Ascending aorta (tissue), 2 donors: ENCODE measurements around the gene IL9R. TPM values are rescaled to one million over a fixed set of nuclear protein-coding genes. Genes with fewer than 3 reads are reported as not detected.
"Not testable (repeated sequence)": the region's sequence is repeated elsewhere in the genome, so short reads cannot be mapped to it uniquely, and the experiment has no call there.

Experiments used
- DNase-seq, 2 donors: peaks; one replicate each; pipeline ENCODE4 v3.0.0-alpha.2; 2019; ENCODE audit warnings: low spot score in 2 of 2
- H3K27ac ChIP-seq, 2 donors: fragments of 200-600 bp; sonication (generic); one replicate each; pipeline ENCODE4 v1.5.1; 2016 to 2017; ENCODE audit warnings: mild to moderate bottlenecking in 1 of 2
- H3K27me3 ChIP-seq: fragments of 200-600 bp; sonication (generic); one replicate; pipeline ENCODE4 v1.5.1; 2017
- H3K36me3 ChIP-seq, 2 donors: fragments of 200-600 bp; sonication (generic); one replicate each; pipeline ENCODE4 v1.5.1; 2016
- H3K4me1 ChIP-seq, 2 donors: fragments of 200-600 bp; sonication (generic); one replicate each; pipeline ENCODE4 v1.5.1; 2016 to 2017; ENCODE audit warnings: mild to moderate bottlenecking in 1 of 2
- H3K4me3 ChIP-seq, 2 donors: fragments of 200-600 bp; sonication (generic); one replicate each; pipeline ENCODE4 v1.5.1; 2016 to 2017; ENCODE audit warnings: mild to moderate bottlenecking in 1 of 2
- H3K9me3 ChIP-seq, 2 donors: fragments of 200-600 bp; sonication (generic); one replicate each; pipeline ENCODE4 v1.5.1; 2016
- CTCF ChIP-seq, 3 experiments: fragments of 200-600 bp in 2 of 3; fragments of 450-650 bp in 1 of 3; sonication (generic) in 2 of 3; IDR thresholded peaks; one replicate each; pipeline ENCODE4 v1.5.1; 2016 to 2019; ENCODE audit warnings: antibody characterized with exemption in 3 of 3, mild to moderate bottlenecking in 1 of 3, moderate library complexity in 1 of 3
- intact Hi-C: fragments of 100-400 bp; cut with DNase I; formaldehyde crosslinking; loops from one replicate; pipeline ENCODE4 v1.15.1; 2023
- total RNA-seq: library from RNA; depleted of rRNA; stranded (reverse); fragments of >200 nt; gene quantifications from one replicate; pipeline ENCODE4 v1.1.0, GENCODE V29; 2016

Gene IL9R
- total RNA-seq, 1 donor from 2014 or later = not detected

- H3K27me3 ChIP-seq = no peaks in the 10 kb centered on the region
- H3K4me3 ChIP-seq = no peak overlapping the region
- no peaks in the 10 kb centered on the region for H3K9me3 ChIP-seq
- H3K27ac ChIP-seq = no peak overlapping the region
- intact Hi-C loops = no loop called here
- no peaks in the 10 kb centered on the region for H3K36me3 ChIP-seq
- no peak for DNase-seq
- no peak for TF ChIP-seq CTCF (IDR thresholded peaks at IDR 0.05)
- no peaks in the 10 kb centered on the region for H3K4me1 ChIP-seq
These were observed 8.6 kb upstream of the IL9R start for GRCh38 chrX:155988859-155989258.

GRCh38 chrX:155993421-155993820 is 4.1 kb upstream of the IL9R start:
- H3K9me3 ChIP-seq = no peaks in the 10 kb centered on the region
- intact Hi-C loops = no loop called here
- no peak for DNase-seq
- no peaks in the 10 kb centered on the region for H3K36me3 ChIP-seq
- no peak for TF ChIP-seq CTCF (IDR thresholded peaks at IDR 0.05)
- H3K27me3 ChIP-seq = no peaks in the 10 kb centered on the region
- H3K27ac ChIP-seq = no peak overlapping the region
- no peaks in the 10 kb centered on the region for H3K4me1 ChIP-seq
- no peak overlapping the region for H3K4me3 ChIP-seq

DNA sequence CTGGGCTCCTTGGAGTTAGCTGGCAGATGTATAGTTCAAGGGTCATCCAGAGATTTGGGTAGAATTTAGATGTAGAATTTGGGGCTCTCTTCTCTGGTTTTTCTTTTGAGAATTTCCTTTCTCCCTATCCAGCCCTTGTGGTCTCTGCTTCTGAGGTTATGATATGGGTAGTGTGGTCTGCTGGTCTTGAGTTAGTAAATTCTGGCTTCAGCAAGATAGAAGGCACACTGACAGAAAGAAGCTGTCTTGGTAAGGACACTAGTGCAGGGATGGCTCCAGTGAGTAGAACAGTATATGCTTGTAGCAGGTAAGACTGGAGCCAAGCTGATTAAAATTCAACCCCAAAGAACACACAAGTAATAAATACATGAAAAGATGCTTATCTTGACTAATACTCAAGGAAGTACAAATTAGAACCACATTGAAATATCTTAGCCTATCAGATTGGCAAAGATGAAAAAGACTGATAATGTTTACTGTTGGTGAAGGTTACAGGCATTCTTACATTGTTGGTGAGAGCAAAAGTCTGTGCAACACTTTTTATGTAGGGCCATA is 2.1 kb upstream of the IL9R start:
- no peaks in the 10 kb centered on the region for H3K4me1 ChIP-seq
- H3K9me3 ChIP-seq = no peaks in the 10 kb centered on the region
- no peak for DNase-seq
- TF ChIP-seq CTCF (IDR thresholded peaks at IDR 0.05) = no peak
- no peak overlapping the region for H3K4me3 ChIP-seq
- intact Hi-C loops = no loop called here
- no peaks in the 10 kb centered on the region for H3K36me3 ChIP-seq
- no peak overlapping the region for H3K27ac ChIP-seq
- no peaks in the 10 kb centered on the region for H3K27me3 ChIP-seq

DNA sequence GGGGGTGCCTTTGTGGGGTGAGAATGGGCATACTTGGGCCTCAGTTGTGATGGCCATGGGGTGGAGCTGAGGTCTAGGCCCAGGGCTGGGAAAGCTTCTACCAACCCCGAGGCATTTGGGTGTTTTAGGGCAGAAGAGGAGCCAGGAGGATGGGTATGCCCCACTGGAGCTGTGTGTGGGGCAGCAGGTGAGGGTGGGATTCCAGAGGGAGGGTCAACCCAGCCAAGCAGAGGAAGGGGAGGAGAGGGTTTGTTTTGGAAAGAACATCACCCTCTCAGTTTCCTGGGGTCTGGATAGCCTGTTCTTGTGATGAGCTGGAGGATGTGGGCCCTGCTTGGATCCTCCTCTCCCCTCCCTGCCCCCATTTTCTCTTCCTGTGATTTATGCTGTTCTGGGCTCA is 620 bp downstream of the IL9R start:
- H3K9me3 ChIP-seq = no peaks in the 10 kb centered on the region
- H3K36me3 ChIP-seq = no peaks in the 10 kb centered on the region
- no peak for TF ChIP-seq CTCF (IDR thresholded peaks at IDR 0.05)
- no peak overlapping the region for H3K27ac ChIP-seq
- H3K4me1 ChIP-seq = no peaks in the 10 kb centered on the region
- no peak overlapping the region for H3K4me3 ChIP-seq
- H3K27me3 ChIP-seq = no peaks in the 10 kb centered on the region
- intact Hi-C loops = no loop called here
- peak in 1 of 2 donors; percentile 43 for DNase-seq

DNA sequence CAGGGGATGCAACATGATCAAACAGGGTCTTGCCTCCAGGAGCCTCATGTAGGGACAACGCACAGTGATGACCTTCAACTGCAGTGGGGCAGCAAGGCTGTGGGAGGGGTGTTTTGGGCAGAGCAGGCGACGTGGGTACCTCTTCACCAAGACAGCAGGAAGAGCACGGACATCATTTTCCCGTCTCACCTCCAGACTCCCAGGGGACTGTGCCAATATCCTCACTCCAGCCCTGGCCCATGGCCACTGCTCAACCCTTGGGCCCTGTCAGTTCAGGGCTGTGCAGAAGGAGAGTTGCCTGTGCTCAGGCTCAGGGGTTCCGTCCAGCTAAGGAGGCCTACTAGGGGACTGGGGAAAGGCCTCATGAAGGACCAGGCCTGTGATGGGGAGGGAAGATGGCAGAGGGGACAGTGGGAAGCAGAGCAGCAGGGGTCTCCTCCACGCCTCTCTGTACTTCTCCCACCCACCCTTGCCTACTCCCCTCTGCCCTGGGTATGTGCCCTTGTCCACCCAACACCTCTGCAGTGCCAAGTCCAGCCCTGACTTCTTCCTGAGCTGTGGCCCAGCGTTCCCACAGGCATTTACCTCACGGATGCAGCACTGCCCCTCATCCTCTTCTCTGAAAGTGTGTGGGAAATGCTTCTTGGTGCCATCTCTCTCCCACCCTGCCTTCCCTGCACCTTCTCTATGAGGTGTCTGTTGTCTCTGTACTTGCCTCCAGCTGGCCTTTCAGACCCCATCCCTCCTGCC is 1.4 kb downstream of the IL9R start:
- peak in 1 of 2 donors; percentile 48 for DNase-seq
- Histone ChIP-seq H3K36me3 (no peaks in the 10 kb centered on the region), H3K4me1 (no peaks in the 10 kb centered on the region), H3K27me3 (no peaks in the 10 kb centered on the region), H3K4me3 (no peak overlapping the region), H3K9me3 (no peaks in the 10 kb centered on the region), H3K27ac (no peak overlapping the region)
- intact Hi-C loops = no loop called here
- no peak for TF ChIP-seq CTCF (IDR thresholded peaks at IDR 0.05)

GRCh38 chrX:155999751-156000150 is 2.3 kb downstream of the IL9R start:
- not testable (repeated sequence) for H3K4me3 ChIP-seq, H3K36me3 ChIP-seq

More at GRCh38 chrX:155999751-156000150, 2.3 kb downstream of the IL9R start:
- H3K27me3 ChIP-seq, H3K27ac ChIP-seq, H3K9me3 ChIP-seq, DNase-seq, intact Hi-C loops, H3K4me1 ChIP-seq: not testable (repeated sequence)
